Measurements from ENCODE around the gene TUT7. TPM values are rescaled to one million over a fixed set of nuclear protein-coding genes. Genes with fewer than 3 reads are reported as not detected.

Gene TUT7
- total RNA-seq, 6 experiments from 2014 or later, result 17.8 to 23.9 (median 19.2) TPM

- no peaks in the 10 kb centered on the region for H3K9me3 Mint-ChIP-seq
- no peaks in the 10 kb centered on the region for H3K4me1 Mint-ChIP-seq (ENCODE audit: low read depth)
- H3K36me3 Mint-ChIP-seq (ENCODE audit: low read depth), result no peaks in the 10 kb centered on the region
- no peak overlapping the region for H3K4me3 Mint-ChIP-seq
- no peak overlapping the region for H3K27ac Mint-ChIP-seq
- H3K27me3 Mint-ChIP-seq (ENCODE audit: insufficient read depth), result no peaks in the 10 kb centered on the region
- no peak for DNase-seq
- TF ChIP-seq CTCF (IDR thresholded peaks at IDR 0.05), result no peak
Observed at GRCh38 chr9:86253577-86253976, 100.6 kb downstream of the TUT7 start.

- TF ChIP-seq CTCF (IDR thresholded peaks at IDR 0.05), result no peak
- Mint-ChIP-seq H3K4me3 (no peak overlapping the region), H3K27me3 (ENCODE audit: insufficient read depth) (no peaks in the 10 kb centered on the region), H3K27ac (no peak overlapping the region), H3K9me3 (no peaks in the 10 kb centered on the region), H3K4me1 (ENCODE audit: low read depth) (no peaks in the 10 kb centered on the region), H3K36me3 (ENCODE audit: low read depth) (no peaks in the 10 kb centered on the region)
- DNase-seq, result no peak
Observed at GRCh38 chr9:86252870-86253269, 101.3 kb downstream of the TUT7 start.

- H3K9me3 Mint-ChIP-seq, result no peaks in the 10 kb centered on the region
- no peak for DNase-seq
- no peak for TF ChIP-seq CTCF (IDR thresholded peaks at IDR 0.05)
- H3K36me3 Mint-ChIP-seq (ENCODE audit: low read depth), result no peaks in the 10 kb centered on the region
- H3K4me3 Mint-ChIP-seq, result no peak overlapping the region
- no peaks in the 10 kb centered on the region for H3K4me1 Mint-ChIP-seq (ENCODE audit: low read depth)
- peaks cover 1% of the 10 kb centered on the region; the same call in 1 of the 2 replicates for H3K27me3 Mint-ChIP-seq (ENCODE audit: insufficient read depth)
- H3K27ac Mint-ChIP-seq, result no peak overlapping the region
Observed at GRCh38 chr9:86250123-86250522, 104.1 kb downstream of the TUT7 start.

DNA sequence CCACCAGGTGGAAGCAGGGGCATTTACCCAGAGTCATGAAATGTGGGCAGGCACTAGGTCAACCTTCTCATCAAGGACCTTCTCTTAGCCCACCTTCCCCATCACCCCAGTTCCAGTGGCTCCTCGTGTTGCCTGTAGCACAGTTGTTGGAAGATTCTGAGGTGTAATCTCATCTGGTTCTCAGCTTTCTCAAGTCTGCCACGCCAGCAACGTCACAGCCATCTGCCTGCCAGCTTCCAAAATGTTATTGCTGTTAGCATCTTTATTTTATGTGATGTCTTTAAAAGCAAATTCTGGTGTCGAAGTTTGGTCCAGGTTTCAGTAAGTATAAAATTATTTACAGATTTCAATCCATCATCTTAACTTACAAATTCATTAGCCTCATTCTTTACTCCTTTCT lies 105.5 kb downstream of the TUT7 start:
- H3K9me3 Mint-ChIP-seq, result no peaks in the 10 kb centered on the region
- H3K4me3 Mint-ChIP-seq, result no peak overlapping the region
- no peak for TF ChIP-seq CTCF (IDR thresholded peaks at IDR 0.05)
- no peak for DNase-seq
- H3K27me3 Mint-ChIP-seq (ENCODE audit: insufficient read depth), result peaks cover 1% of the 10 kb centered on the region; the same call in 1 of the 2 replicates
- H3K36me3 Mint-ChIP-seq (ENCODE audit: low read depth), result no peaks in the 10 kb centered on the region
- no peaks in the 10 kb centered on the region for H3K4me1 Mint-ChIP-seq (ENCODE audit: low read depth)
- no peak overlapping the region for H3K27ac Mint-ChIP-seq

DNA sequence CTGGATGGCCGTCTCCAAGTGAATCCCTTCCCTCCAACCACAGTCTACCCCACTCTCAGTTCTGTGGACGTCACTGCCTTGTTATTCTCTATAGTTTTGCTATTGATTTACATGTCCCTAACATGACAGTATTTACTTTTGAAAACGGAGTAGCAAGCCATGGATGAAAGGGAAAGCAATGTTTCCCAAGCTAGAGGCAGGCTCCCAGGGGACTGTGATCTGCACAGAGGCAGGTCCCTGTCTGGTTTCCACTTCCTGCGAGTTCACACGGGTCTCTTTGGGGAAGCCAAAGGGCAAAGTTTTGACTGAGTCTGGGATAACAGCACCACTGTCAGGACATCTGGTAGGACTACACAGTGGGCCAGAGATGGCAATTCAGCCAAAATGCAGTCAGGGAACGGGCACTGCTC lies 107.5 kb downstream of the TUT7 start:
- no peak for DNase-seq
- Mint-ChIP-seq H3K36me3 (ENCODE audit: low read depth) (no peaks in the 10 kb centered on the region), H3K27me3 (ENCODE audit: insufficient read depth) (peaks cover 1% of the 10 kb centered on the region; the same call in 1 of the 2 replicates), H3K4me3 (peak overlapping the region; percentile 58; the same call in 1 of the 2 replicates), H3K4me1 (ENCODE audit: low read depth) (no peaks in the 10 kb centered on the region), H3K9me3 (no peaks in the 10 kb centered on the region), H3K27ac (no peak overlapping the region)
- no peak for TF ChIP-seq CTCF (IDR thresholded peaks at IDR 0.05)

DNA sequence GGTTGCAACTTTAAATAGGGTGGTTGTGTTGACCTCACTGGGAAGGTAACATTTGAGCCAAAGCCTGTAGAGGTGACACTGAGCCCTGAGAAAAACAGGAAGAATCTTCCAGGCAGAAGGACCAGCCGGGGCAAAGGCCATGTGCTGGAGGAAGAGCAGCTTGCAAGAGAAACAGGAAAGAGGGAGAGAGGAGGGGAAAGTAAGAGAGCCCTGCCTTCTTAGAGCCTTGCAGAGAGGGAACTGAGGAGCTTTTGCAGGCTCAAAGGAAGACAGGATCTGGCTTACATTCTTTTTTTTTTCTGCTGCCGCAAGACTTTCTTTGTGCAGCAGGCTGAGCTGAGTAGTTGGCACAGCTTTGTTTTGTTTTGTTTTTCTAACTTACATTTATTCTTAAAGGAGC lies 112.1 kb downstream of the TUT7 start:
- no peak for TF ChIP-seq CTCF (IDR thresholded peaks at IDR 0.05)
- Mint-ChIP-seq H3K4me1 (ENCODE audit: low read depth) (no peaks in the 10 kb centered on the region), H3K36me3 (ENCODE audit: low read depth) (no peaks in the 10 kb centered on the region), H3K9me3 (no peaks in the 10 kb centered on the region), H3K27me3 (ENCODE audit: insufficient read depth) (no peaks in the 10 kb centered on the region), H3K27ac (no peak overlapping the region), H3K4me3 (no peak overlapping the region)
- no peak for DNase-seq
